ENCODE data around the gene CCNF. TPM values are rescaled to one million over a fixed set of nuclear protein-coding genes. Genes with fewer than 3 reads are reported as not detected.

Gene CCNF
- total and polyA plus RNA-seq, 2 donors from 2014 or later, result 0.77 to 2.9 TPM

DNA sequence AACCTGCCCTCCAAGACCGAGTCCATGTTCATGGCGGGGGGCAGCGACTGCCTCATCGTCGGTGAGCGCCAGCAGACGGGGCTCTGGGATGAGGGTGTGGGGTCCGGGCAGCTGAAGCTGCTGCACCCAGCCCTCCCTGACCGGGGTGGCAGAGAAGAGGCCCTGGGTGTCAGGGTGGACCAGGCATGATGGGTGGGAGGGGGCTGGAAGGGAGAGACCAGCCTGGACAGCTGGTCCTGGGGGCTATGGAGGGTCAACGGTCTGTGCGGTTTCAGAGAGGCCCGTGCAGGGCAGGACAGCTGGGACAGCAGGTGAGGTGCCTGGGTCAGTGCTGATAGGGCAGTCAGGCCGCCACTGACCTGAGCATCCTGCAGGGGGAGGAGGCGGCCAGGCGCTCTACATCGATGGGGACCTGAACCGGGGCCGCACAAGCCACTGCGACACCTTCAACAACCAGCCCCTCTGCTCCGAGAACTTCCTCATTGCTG, 71.2 kb downstream of the CCNF start:
- H3K9ac ChIP-seq (ENCODE audit: low read length in 3 of 3), result peak overlapping the region in 1 of 3 donors; percentile 26
- H3K27me3 ChIP-seq (ENCODE audit: control insufficient read depth, insufficient read depth, low read length), result no peaks in the 10 kb centered on the region
- peaks cover 0 to 54% (median 9%) of the 10 kb centered on the region in 3 donors for H3K4me1 ChIP-seq (ENCODE audit: control insufficient read depth in 2 of 3, insufficient read depth in 2 of 3, low read depth in 1 of 3, low read length in 3 of 3)
- intact Hi-C loops (cut with DNase I), result no loop called here
- peak overlapping the region in 1 of 3 donors; percentile 67 for H3K4me3 ChIP-seq (ENCODE audit: low read length in 3 of 3)
- H3K9me3 ChIP-seq (ENCODE audit: control insufficient read depth in 2 of 3, insufficient read depth in 1 of 3, low read length in 3 of 3), result no peaks in the 10 kb centered on the region
- DNase-seq (peak in 2 of 5 donors; percentile 61 to 74), FAIRE-seq (no peak)
- no peaks in the 10 kb centered on the region for H3K36me3 ChIP-seq (ENCODE audit: control insufficient read depth in 2 of 3, insufficient read depth in 3 of 3, low read length in 3 of 3)
- H3K27ac ChIP-seq (ENCODE audit: low read depth in 2 of 2, low read length in 2 of 2), result peak overlapping the region; percentile 41 to 50
- TF ChIP-seq, protein P1, sequence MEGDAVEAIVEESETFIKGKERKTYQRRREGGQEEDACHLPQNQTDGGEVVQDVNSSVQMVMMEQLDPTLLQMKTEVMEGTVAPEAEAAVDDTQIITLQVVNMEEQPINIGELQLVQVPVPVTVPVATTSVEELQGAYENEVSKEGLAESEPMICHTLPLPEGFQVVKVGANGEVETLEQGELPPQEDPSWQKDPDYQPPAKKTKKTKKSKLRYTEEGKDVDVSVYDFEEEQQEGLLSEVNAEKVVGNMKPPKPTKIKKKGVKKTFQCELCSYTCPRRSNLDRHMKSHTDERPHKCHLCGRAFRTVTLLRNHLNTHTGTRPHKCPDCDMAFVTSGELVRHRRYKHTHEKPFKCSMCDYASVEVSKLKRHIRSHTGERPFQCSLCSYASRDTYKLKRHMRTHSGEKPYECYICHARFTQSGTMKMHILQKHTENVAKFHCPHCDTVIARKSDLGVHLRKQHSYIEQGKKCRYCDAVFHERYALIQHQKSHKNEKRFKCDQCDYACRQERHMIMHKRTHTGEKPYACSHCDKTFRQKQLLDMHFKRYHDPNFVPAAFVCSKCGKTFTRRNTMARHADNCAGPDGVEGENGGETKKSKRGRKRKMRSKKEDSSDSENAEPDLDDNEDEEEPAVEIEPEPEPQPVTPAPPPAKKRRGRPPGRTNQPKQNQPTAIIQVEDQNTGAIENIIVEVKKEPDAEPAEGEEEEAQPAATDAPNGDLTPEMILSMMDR (IDR thresholded peaks at IDR 0.05; ENCODE audit: borderline replicate concordance, extremely low read depth, insufficient read depth), result no peak

DNA sequence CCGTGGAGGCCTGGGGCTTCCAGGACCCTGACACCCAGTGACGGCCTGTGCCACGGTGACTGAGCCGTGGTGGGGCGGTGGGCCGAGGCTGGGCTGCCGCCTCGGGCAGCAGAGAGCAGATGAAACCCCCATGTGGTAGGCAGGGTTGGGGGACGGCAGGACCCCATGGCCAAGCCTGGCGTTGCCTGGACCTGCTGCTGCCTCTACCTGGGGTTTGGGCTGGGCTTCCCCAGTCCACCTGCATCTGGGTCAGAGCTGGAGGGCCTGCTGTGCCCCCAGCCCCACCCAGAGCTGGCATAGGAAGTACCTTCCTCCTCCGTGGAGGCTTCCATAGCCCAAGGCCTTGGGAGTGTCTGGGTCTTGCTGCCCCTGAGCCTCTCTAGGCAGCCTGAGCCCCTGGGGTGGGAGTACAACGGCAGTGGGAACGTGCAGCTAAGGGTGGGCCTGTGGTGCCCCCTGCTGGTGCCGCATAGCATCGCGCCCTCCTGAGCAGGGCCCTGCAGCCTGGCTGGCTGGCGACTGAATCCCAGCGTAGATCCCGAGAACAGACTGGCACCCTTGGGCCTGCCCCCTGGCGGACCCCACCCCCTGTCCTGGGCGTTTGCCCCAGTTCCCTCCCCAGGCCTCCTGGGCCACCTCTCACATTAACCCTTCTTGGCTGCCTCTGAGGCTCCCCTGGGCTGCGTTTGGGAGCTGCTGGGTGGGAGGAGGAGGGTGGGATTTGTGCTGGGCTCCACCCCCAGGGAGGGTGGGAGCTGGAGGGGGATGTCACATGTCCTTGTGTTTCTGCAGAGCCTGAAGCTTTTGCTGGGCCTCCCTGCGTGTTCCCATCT, 71.9 kb downstream of the CCNF start:
- DNase-seq, result peak; percentile 94 to 96 (median 95)
- no peaks in the 10 kb centered on the region for H3K36me3 ChIP-seq (ENCODE audit: control insufficient read depth in 2 of 3, insufficient read depth in 3 of 3, low read length in 3 of 3)
- peak overlapping the region in 2 of 3 donors; percentile 16 to 67 for H3K4me3 ChIP-seq (ENCODE audit: low read length in 3 of 3)
- no peaks in the 10 kb centered on the region for H3K9me3 ChIP-seq (ENCODE audit: control insufficient read depth in 2 of 3, insufficient read depth in 1 of 3, low read length in 3 of 3)
- intact Hi-C loops (cut with DNase I), result no loop called here
- TF ChIP-seq, protein P1 (IDR thresholded peaks at IDR 0.05; ENCODE audit: borderline replicate concordance, extremely low read depth, insufficient read depth), result peak; percentile 98
- H3K9ac ChIP-seq (ENCODE audit: low read length in 3 of 3), result peak overlapping the region in 1 of 3 donors; percentile 26
- peaks cover 0 to 54% (median 9%) of the 10 kb centered on the region in 3 donors for H3K4me1 ChIP-seq (ENCODE audit: control insufficient read depth in 2 of 3, insufficient read depth in 2 of 3, low read depth in 1 of 3, low read length in 3 of 3)
- no peaks in the 10 kb centered on the region for H3K27me3 ChIP-seq (ENCODE audit: control insufficient read depth, insufficient read depth, low read length)
- no peak for FAIRE-seq
- peak overlapping the region; percentile 41 to 50 for H3K27ac ChIP-seq (ENCODE audit: low read depth in 2 of 2, low read length in 2 of 2)

DNA sequence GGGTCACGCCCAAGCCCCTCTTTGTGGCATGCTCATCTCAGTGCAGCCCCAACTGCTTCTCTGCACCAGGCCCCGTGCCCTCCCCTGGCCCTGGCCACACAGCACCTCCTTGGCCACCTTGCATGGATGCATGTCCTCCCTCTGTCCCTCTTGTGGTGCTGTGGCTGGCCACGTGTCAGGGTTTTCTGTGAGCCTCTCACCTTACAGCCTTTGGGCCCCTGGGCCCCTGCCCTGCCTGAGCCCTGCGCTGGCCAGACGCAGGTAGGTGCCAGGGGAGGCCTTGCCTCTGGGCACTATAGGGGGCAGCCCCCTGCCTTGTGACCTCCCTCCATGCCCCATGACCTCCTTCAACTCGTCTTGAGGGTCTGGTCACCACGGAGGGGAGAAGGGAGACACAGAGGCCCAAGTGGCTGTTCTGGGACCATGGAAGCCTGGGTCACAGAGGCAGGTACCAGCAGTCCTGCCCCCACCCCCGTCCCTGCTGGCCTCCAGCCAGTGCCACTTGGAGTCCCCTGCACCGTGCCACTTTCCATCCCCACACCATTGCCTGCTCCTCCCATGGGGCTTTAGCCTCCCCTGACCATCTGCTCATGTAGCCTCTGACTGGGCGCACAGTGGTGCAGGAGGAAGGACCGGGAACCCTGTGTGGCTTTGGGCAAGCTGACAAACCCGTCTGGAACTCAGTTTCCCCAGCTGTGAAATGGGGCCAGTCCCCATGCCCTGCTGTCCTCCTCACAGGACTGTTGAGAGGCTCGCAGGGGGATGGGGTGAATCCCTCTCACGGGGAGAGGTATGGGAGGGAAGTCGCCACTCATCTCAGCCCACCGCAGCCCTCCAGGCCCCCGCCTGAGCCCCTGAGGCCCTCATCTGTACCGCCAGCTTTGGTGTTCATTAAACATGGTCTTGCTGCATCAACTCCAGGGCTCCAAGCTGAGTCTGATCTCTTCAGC, 73.0 kb downstream of the CCNF start:
- Histone ChIP-seq H3K27me3 (ENCODE audit: control insufficient read depth, insufficient read depth, low read length) (no peaks in the 10 kb centered on the region), H3K4me3 (ENCODE audit: low read length in 3 of 3) (peak overlapping the region; percentile 11 to 67 (median 36)), H3K4me1 (ENCODE audit: control insufficient read depth in 2 of 3, insufficient read depth in 2 of 3, low read depth in 1 of 3, low read length in 3 of 3) (peaks cover 0 to 46% (median 9%) of the 10 kb centered on the region in 3 donors), H3K27ac (ENCODE audit: low read depth in 2 of 2, low read length in 2 of 2) (peak overlapping the region; percentile 9 to 68), H3K9ac (ENCODE audit: low read length in 3 of 3) (peak overlapping the region in 1 of 3 donors; percentile 58), H3K36me3 (ENCODE audit: control insufficient read depth in 2 of 3, insufficient read depth in 3 of 3, low read length in 3 of 3) (no peaks in the 10 kb centered on the region), H3K9me3 (ENCODE audit: control insufficient read depth in 2 of 3, insufficient read depth in 1 of 3, low read length in 3 of 3) (no peaks in the 10 kb centered on the region)
- TF ChIP-seq, protein P1 (IDR thresholded peaks at IDR 0.05; ENCODE audit: borderline replicate concordance, extremely low read depth, insufficient read depth), result no peak
- no peak for FAIRE-seq
- intact Hi-C loops (cut with DNase I), result no loop called here
- peak in 2 of 5 donors; percentile 65 to 79 for DNase-seq
